ENCODE results near the gene NUAK1.
A peak's percentile ranks its signal among the peaks of the same experiment; 100 is the strongest.
"Not testable (repeated sequence)": the region's sequence is repeated elsewhere in the genome, so short reads cannot be mapped to it uniquely, and the experiment has no call there.

Gene NUAK1

GRCh38 chr12:106149096-106149784 is 10.5 kb upstream of the NUAK1 start:
- peak; percentile 63 for TF ChIP-seq CTCF (conservative IDR thresholded peaks at IDR 0.05; ENCODE audit: control insufficient read depth, insufficient read depth, low read depth, low read length)
- DNase-seq (ENCODE audit: low read depth) = no peak
- no peak overlapping the region for H3K4me3 ChIP-seq (ENCODE audit: control insufficient read depth, low read depth, low read length)

GRCh38 chr12:106147956-106148355 is 9.2 kb upstream of the NUAK1 start:
- TF ChIP-seq CTCF (conservative IDR thresholded peaks at IDR 0.05; ENCODE audit: control insufficient read depth, insufficient read depth, low read depth, low read length) = no peak
- no peak overlapping the region for H3K4me3 ChIP-seq (ENCODE audit: control insufficient read depth, low read depth, low read length)
- DNase-seq (ENCODE audit: low read depth) = no peak

- TF ChIP-seq CTCF (conservative IDR thresholded peaks at IDR 0.05; ENCODE audit: control insufficient read depth, insufficient read depth, low read depth, low read length) = no peak
- DNase-seq (ENCODE audit: low read depth) = no peak
- H3K4me3 ChIP-seq (ENCODE audit: control insufficient read depth, low read depth, low read length) = no peak overlapping the region
Measured at GRCh38 chr12:106146987-106147386, 8.2 kb upstream of the NUAK1 start.

GRCh38 chr12:106145539-106146447 is 7.0 kb upstream of the NUAK1 start:
- DNase-seq (ENCODE audit: low read depth) = no peak
- H3K4me3 ChIP-seq (ENCODE audit: control insufficient read depth, low read depth, low read length) = no peak overlapping the region
- no peak for TF ChIP-seq CTCF (conservative IDR thresholded peaks at IDR 0.05; ENCODE audit: control insufficient read depth, insufficient read depth, low read depth, low read length)

GRCh38 chr12:106144847-106145246 is 6.1 kb upstream of the NUAK1 start:
- no peak overlapping the region for H3K4me3 ChIP-seq (ENCODE audit: control insufficient read depth, low read depth, low read length)
- no peak for DNase-seq (ENCODE audit: low read depth)
- TF ChIP-seq CTCF (conservative IDR thresholded peaks at IDR 0.05; ENCODE audit: control insufficient read depth, insufficient read depth, low read depth, low read length) = no peak

- no peak for TF ChIP-seq CTCF (conservative IDR thresholded peaks at IDR 0.05; ENCODE audit: control insufficient read depth, insufficient read depth, low read depth, low read length)
- no peak for DNase-seq (ENCODE audit: low read depth)
- no peak overlapping the region for H3K4me3 ChIP-seq (ENCODE audit: control insufficient read depth, low read depth, low read length)
Measured at GRCh38 chr12:106142591-106143261, 4.0 kb upstream of the NUAK1 start.

- not testable (repeated sequence) for DNase-seq (ENCODE audit: low read depth); H3K4me3 ChIP-seq (ENCODE audit: control insufficient read depth, low read depth, low read length)
Measured at GRCh38 chr12:106141920-106142319, 3.2 kb upstream of the NUAK1 start.

Measured in fibroblast of mammary gland (primary cell).